Caco-2 (cell line): ENCODE data around the gene MICALL2. TPM values are rescaled to one million over a fixed set of nuclear protein-coding genes. Genes with fewer than 3 reads are reported as not detected.

Source experiments
- BruUV-seq: library from RNA; stranded (reverse); fragments of 400-500 nt; replicated peaks from 2 replicates; lab custom pipeline; 2021; lab: Mats Ljungman, UMichigan
- CTCF ChIA-PET: fragments of 300-600 bp; sonication (Branson Sonifier 250); formaldehyde crosslinking; loops from one replicate; lab custom pipeline; 2022; ENCODE audit warnings: antibody characterized with exemption; lab: Charles Lee
- POLR2A ChIA-PET: fragments of 300-600 bp; sonication (Branson Sonifier 250); formaldehyde crosslinking; loops from one replicate; lab custom pipeline; 2022; ENCODE audit warnings: antibody characterized with exemption; lab: Charles Lee
- DNase-seq, 2 experiments: peaks; one replicate each; pipeline versions ENCODE4 v3.0.0 to v3.0.0-alpha.2; 2020 to 2022
- H3K27me3 ChIP-seq: replicated peaks from 2 replicates; pipeline ENCODE4 v1.6.0; 2011; ENCODE audit warnings: low read length; ENCODE audit not compliant: control insufficient read depth, insufficient read depth
- H3K36me3 ChIP-seq: 2 replicates; pipeline ENCODE4 v1.5.1; 2011; ENCODE audit warnings: low read length; ENCODE audit not compliant: control insufficient read depth, insufficient read depth
- H3K4me1 ChIP-seq: fragments of 250-450 bp; sonication (Bioruptor Pico); 2 replicates; pipeline ENCODE4 v1.5.1; 2020; ENCODE audit warnings: mild to moderate bottlenecking
- H3K4me3 ChIP-seq: 2 replicates; pipeline ENCODE4 v1.5.1; 2011; ENCODE audit warnings: low read depth, mild to moderate bottlenecking, control low read depth, low read length
- H3K9me3 ChIP-seq: fragments of 250-450 bp; sonication (Bioruptor Pico); 2 replicates; pipeline ENCODE4 v1.5.1; 2020; ENCODE audit warnings: mild to moderate bottlenecking, moderate library complexity
- H3K27ac Mint-ChIP-seq: one replicate; pipeline ENCODE4 v1.8.0; 2022; ENCODE audit warnings: mixed read lengths; ENCODE audit not compliant: unreplicated experiment
- H3K27me3 Mint-ChIP-seq: one replicate; pipeline ENCODE4 v1.8.0; 2022; ENCODE audit warnings: mixed read lengths; ENCODE audit not compliant: insufficient read depth, unreplicated experiment
- H3K36me3 Mint-ChIP-seq: one replicate; pipeline ENCODE4 v1.8.0; 2022; ENCODE audit warnings: mild to moderate bottlenecking, mixed read lengths; ENCODE audit not compliant: insufficient read depth, unreplicated experiment
- H3K4me1 Mint-ChIP-seq: one replicate; pipeline ENCODE4 v1.8.0; 2022; ENCODE audit warnings: low read depth, mixed read lengths; ENCODE audit not compliant: unreplicated experiment
- H3K4me3 Mint-ChIP-seq: one replicate; pipeline ENCODE4 v1.8.0; 2022; ENCODE audit warnings: mild to moderate bottlenecking, moderate library complexity, mixed read lengths; ENCODE audit not compliant: unreplicated experiment
- H3K9me3 Mint-ChIP-seq: one replicate; pipeline ENCODE4 v1.8.0; 2022; ENCODE audit warnings: mixed read lengths; ENCODE audit not compliant: unreplicated experiment
- CTCF ChIP-seq, 2 experiments: fragments of 200-600 bp in 1 of 2; IDR thresholded peaks; 1 replicate in 1 of 2; 2 replicates in 1 of 2; pipeline versions ENCODE4 v1.5.1 to v1.8.0; 2011 to 2022; ENCODE audit warnings: antibody characterized with exemption in 1 of 2, control low read depth in 1 of 2, inconsistent platforms in 1 of 2, low read depth in 1 of 2, low read length in 1 of 2, mild to moderate bottlenecking in 1 of 2, moderate library complexity in 1 of 2; ENCODE audit not compliant: insufficient read depth in 1 of 2, severe bottlenecking in 1 of 2, unreplicated experiment in 1 of 2
- intact Hi-C: fragments of 100-400 bp; cut with micrococcal nuclease; formaldehyde crosslinking; loops from one replicate; pipeline ENCODE4 v1.10.0; 2022; ENCODE audit not compliant: unreplicated experiment
- total RNA-seq: library from RNA; stranded (reverse); gene quantifications from 2 replicates; pipeline ENCODE4 v1.2.3, GENCODE V29; 2022

The MICALL2 gene
- total RNA-seq, 1 experiment from 2014 or later, result 14.7 TPM

GRCh38 chr7:1388021-1388702 is 71.1 kb downstream of the MICALL2 start:
- H3K9me3 ChIP-seq, result peaks cover 8% of the 10 kb centered on the region
- ChIA-PET POLR2A (interaction anchor here (0.7 kb wide), 1 partner anchor 43 kb away, joined by 3 read pairs; no protein-coding TSS in a partner anchor), CTCF (no interaction called here)
- no peak overlapping the region for H3K4me3 ChIP-seq
- BruUV-seq, result no TSS peak
- no peaks in the 10 kb centered on the region for H3K4me1 ChIP-seq
- H3K27ac Mint-ChIP-seq, result no peak overlapping the region
- H3K36me3 Mint-ChIP-seq, result no peaks in the 10 kb centered on the region
- no peaks in the 10 kb centered on the region for H3K9me3 Mint-ChIP-seq
- H3K27me3 Mint-ChIP-seq, result peaks cover 14% of the 10 kb centered on the region
- no peaks in the 10 kb centered on the region for H3K4me1 Mint-ChIP-seq
- H3K36me3 ChIP-seq, result no peaks in the 10 kb centered on the region
- no peak for TF ChIP-seq CTCF (IDR thresholded peaks at IDR 0.05; ENCODE audit: insufficient read depth in 1 of 2, low read depth in 1 of 2, low read length in 1 of 2, severe bottlenecking in 1 of 2, unreplicated experiment in 1 of 2)
- H3K27me3 ChIP-seq, result no peaks in the 10 kb centered on the region; the same call in 1 of the 2 replicates
- intact Hi-C loops, result no loop called here
- no peak overlapping the region for H3K4me3 Mint-ChIP-seq
- no peak for DNase-seq

- no peak overlapping the region for H3K4me3 ChIP-seq
- TF ChIP-seq CTCF (IDR thresholded peaks at IDR 0.05; ENCODE audit: insufficient read depth in 1 of 2, low read depth in 1 of 2, low read length in 1 of 2, severe bottlenecking in 1 of 2, unreplicated experiment in 1 of 2), result no peak
- H3K36me3 ChIP-seq, result no peaks in the 10 kb centered on the region
- Mint-ChIP-seq H3K36me3 (no peaks in the 10 kb centered on the region), H3K27me3 (peaks cover 14% of the 10 kb centered on the region), H3K4me3 (no peak overlapping the region), H3K4me1 (no peaks in the 10 kb centered on the region), H3K27ac (no peak overlapping the region), H3K9me3 (no peaks in the 10 kb centered on the region)
- POLR2A ChIA-PET, result interaction anchor here (0.7 kb wide), 1 partner anchor 44 kb away, joined by 3 read pairs; no protein-coding TSS in a partner anchor
- intact Hi-C loops, result no loop called here
- BruUV-seq, result no TSS peak
- no peaks in the 10 kb centered on the region for H3K4me1 ChIP-seq
- peaks cover 8% of the 10 kb centered on the region for H3K9me3 ChIP-seq
- CTCF ChIA-PET, result no interaction called here
- no peak for DNase-seq
- H3K27me3 ChIP-seq, result no peaks in the 10 kb centered on the region; the same call in 1 of the 2 replicates
Observed at GRCh38 chr7:1387261-1387660, 72.0 kb downstream of the MICALL2 start.

GRCh38 chr7:1386623-1387220 is 72.5 kb downstream of the MICALL2 start:
- H3K36me3 Mint-ChIP-seq, result no peaks in the 10 kb centered on the region
- Histone ChIP-seq H3K9me3 (peaks cover 7% of the 10 kb centered on the region), H3K4me1 (no peaks in the 10 kb centered on the region), H3K27me3 (no peaks in the 10 kb centered on the region; the same call in 1 of the 2 replicates), H3K4me3 (no peak overlapping the region), H3K36me3 (no peaks in the 10 kb centered on the region)
- H3K9me3 Mint-ChIP-seq, result no peaks in the 10 kb centered on the region
- no peak overlapping the region for H3K27ac Mint-ChIP-seq
- intact Hi-C loops, result no loop called here
- no peak for TF ChIP-seq CTCF (IDR thresholded peaks at IDR 0.05; ENCODE audit: insufficient read depth in 1 of 2, low read depth in 1 of 2, low read length in 1 of 2, severe bottlenecking in 1 of 2, unreplicated experiment in 1 of 2)
- no peak for DNase-seq
- no TSS peak for BruUV-seq
- H3K4me1 Mint-ChIP-seq, result no peaks in the 10 kb centered on the region
- ChIA-PET POLR2A (no interaction called here), CTCF (no interaction called here)
- H3K27me3 Mint-ChIP-seq, result peaks cover 14% of the 10 kb centered on the region
- no peak overlapping the region for H3K4me3 Mint-ChIP-seq
